Activated CD8-positive, alpha-beta memory T cell treated with anti-CD3 and anti-CD28 coated beads for 1 hour (primary cell): ENCODE data around the gene CDHR4.
"Not testable (repeated sequence)": the region's sequence is repeated elsewhere in the genome, so short reads cannot be mapped to it uniquely, and the experiment has no call there.

Experiments
- DNase-seq, 2 donors: peaks; one replicate each; pipeline ENCODE4 v3.0.0-alpha.2; 2020; ENCODE audit warnings: low read depth in 1 of 2; ENCODE audit errors: extremely low read depth in 1 of 2

Gene CDHR4

GRCh38 chr3:49780975-49781365, 18.7 kb downstream of the CDHR4 start:
- DNase-seq, result not testable (repeated sequence)

GRCh38 chr3:49780080-49780974, 19.3 kb downstream of the CDHR4 start:
- no peak for DNase-seq

GRCh38 chr3:49779358-49780079, 20.2 kb downstream of the CDHR4 start:
- no peak for DNase-seq

- DNase-seq, result not testable (repeated sequence)
Measured at GRCh38 chr3:49776101-49776500, 23.6 kb downstream of the CDHR4 start.

GRCh38 chr3:49775538-49775937, 24.1 kb downstream of the CDHR4 start:
- no peak for DNase-seq

- DNase-seq, result no peak
Measured at GRCh38 chr3:49772703-49773102, 27.0 kb downstream of the CDHR4 start.

- DNase-seq, result no peak
Measured at GRCh38 chr3:49771340-49771938, 28.2 kb downstream of the CDHR4 start.

GRCh38 chr3:49769926-49770325, 29.7 kb downstream of the CDHR4 start:
- no peak for DNase-seq

GRCh38 chr3:49769286-49769915, 30.3 kb downstream of the CDHR4 start:
- DNase-seq, result no peak

- DNase-seq, result no peak
Measured at GRCh38 chr3:49763981-49764380, 35.7 kb downstream of the CDHR4 start.

- DNase-seq, result no peak
Measured at GRCh38 chr3:49761661-49762060, 38.0 kb downstream of the CDHR4 start.

GRCh38 chr3:49759226-49759625, 40.4 kb downstream of the CDHR4 start:
- DNase-seq, result no peak

- no peak for DNase-seq
Measured at GRCh38 chr3:49757197-49757596, 42.5 kb downstream of the CDHR4 start.

GRCh38 chr3:49756036-49756435, 43.6 kb downstream of the CDHR4 start:
- DNase-seq, result no peak

- no peak for DNase-seq
Measured at GRCh38 chr3:49754536-49754935, 45.1 kb downstream of the CDHR4 start.

- no peak for DNase-seq
Measured at GRCh38 chr3:49751501-49751900, 48.2 kb downstream of the CDHR4 start.

- no peak for DNase-seq
Measured at GRCh38 chr3:49750056-49750455, 49.6 kb downstream of the CDHR4 start.

- not testable (repeated sequence) for DNase-seq
Measured at GRCh38 chr3:49748874-49749273, 50.8 kb downstream of the CDHR4 start.

- no peak for DNase-seq
Measured at GRCh38 chr3:49747792-49748480, 51.7 kb downstream of the CDHR4 start.

GRCh38 chr3:49745986-49746385, 53.7 kb downstream of the CDHR4 start:
- DNase-seq, result no peak
